Measurements from ENCODE around the gene BAMBI. TPM values are rescaled to one million over a fixed set of nuclear protein-coding genes. Genes with fewer than 3 reads are reported as not detected.

BAMBI gene
- total and polyA plus RNA-seq, 10 donors: 3.9 to 38.0 (median 15.7) TPM

GRCh38 chr10:28692050-28692449, 14.7 kb downstream of the BAMBI start:
- H3K4me3 ChIP-seq: no peak overlapping the region
- intact Hi-C loops (cut with DNase I; ENCODE audit: low total_unique reads): no loop called here
- peaks cover 0 to 27% (median 3%) of the 10 kb centered on the region in 7 donors for H3K27me3 ChIP-seq (replicated peaks in 1 of 7)
- WGBS, 5 donors: 82 to 92% (median 86%) methylated on average over 3 of the region's 3 CpGs
- no peak overlapping the region for H3K27ac ChIP-seq
- H3K36me3 ChIP-seq: no peaks in the 10 kb centered on the region
- no peak for TF ChIP-seq CTCF (IDR thresholded peaks at IDR 0.05 in 8 of 11, conservative IDR thresholded peaks at IDR 0.05 in 3 of 11)
- no peak for TF ChIP-seq POLR2A (IDR thresholded peaks at IDR 0.05)
- TF ChIP-seq POLR2AphosphoS5 (IDR thresholded peaks at IDR 0.05): no peak
- H3K4me1 ChIP-seq: no peaks in the 10 kb centered on the region
- no peak for DNase-seq
- H3K9me3 ChIP-seq: no peaks in the 10 kb centered on the region

- H3K4me3 ChIP-seq: no peak overlapping the region
- no peak for DNase-seq
- no peaks in the 10 kb centered on the region for H3K4me1 ChIP-seq
- H3K9me3 ChIP-seq: no peaks in the 10 kb centered on the region
- no peak overlapping the region for H3K27ac ChIP-seq
- H3K27me3 ChIP-seq (replicated peaks in 1 of 7): peaks cover 0 to 27% (median 3%) of the 10 kb centered on the region in 7 donors
- 91 to 96% (median 93%) methylated on average over 5 of the region's 5 CpGs for WGBS, 5 donors
- intact Hi-C loops (cut with DNase I; ENCODE audit: low total_unique reads): no loop called here
- TF ChIP-seq CTCF (IDR thresholded peaks at IDR 0.05 in 8 of 11, conservative IDR thresholded peaks at IDR 0.05 in 3 of 11) (no peak), POLR2AphosphoS5 (IDR thresholded peaks at IDR 0.05) (no peak), POLR2A (IDR thresholded peaks at IDR 0.05) (no peak)
- no peaks in the 10 kb centered on the region for H3K36me3 ChIP-seq
These were observed 17.2 kb downstream of the BAMBI start for GRCh38 chr10:28694530-28694929.

- intact Hi-C loops (cut with DNase I; ENCODE audit: low total_unique reads): no loop called here
- Histone ChIP-seq H3K4me3 (no peak overlapping the region), H3K9me3 (no peaks in the 10 kb centered on the region), H3K4me1 (no peaks in the 10 kb centered on the region), H3K36me3 (no peaks in the 10 kb centered on the region), H3K27me3 (replicated peaks in 1 of 7) (peaks cover 0 to 8% (median 1%) of the 10 kb centered on the region in 7 donors), H3K27ac (no peak overlapping the region)
- 62 to 85% (median 76%) methylated on average over 2 of the region's 2 CpGs for WGBS, 5 donors
- TF ChIP-seq POLR2A (IDR thresholded peaks at IDR 0.05): no peak
- no peak for TF ChIP-seq CTCF (IDR thresholded peaks at IDR 0.05 in 8 of 11, conservative IDR thresholded peaks at IDR 0.05 in 3 of 11)
- no peak for TF ChIP-seq POLR2AphosphoS5 (IDR thresholded peaks at IDR 0.05)
- no peak for DNase-seq
These were observed 20.8 kb downstream of the BAMBI start for GRCh38 chr10:28698075-28698474.

- Histone ChIP-seq H3K4me3 (no peak overlapping the region), H3K36me3 (no peaks in the 10 kb centered on the region), H3K27ac (no peak overlapping the region), H3K9me3 (no peaks in the 10 kb centered on the region), H3K27me3 (replicated peaks in 1 of 7) (no peaks in the 10 kb centered on the region), H3K4me1 (no peaks in the 10 kb centered on the region)
- 73 to 86% (median 80%) methylated on average over 12 of the region's 12 CpGs for WGBS, 5 donors
- no peak for TF ChIP-seq POLR2A (IDR thresholded peaks at IDR 0.05)
- no peak for TF ChIP-seq POLR2AphosphoS5 (IDR thresholded peaks at IDR 0.05)
- intact Hi-C loops (cut with DNase I; ENCODE audit: low total_unique reads): no loop called here
- no peak for DNase-seq
These were observed 27.3 kb downstream of the BAMBI start for GRCh38 chr10:28704464-28705161.

All from spleen (tissue), 11 donors.